Pancreas (tissue), 10 donors: ENCODE data around the gene NISCH. TPM values are rescaled to one million over a fixed set of nuclear protein-coding genes. Genes with fewer than 3 reads are reported as not detected.

Experiments used
- ATAC-seq, 4 donors: fragments of 200-7000 bp; cut with Tn5 transposase; one replicate each; pipeline versions ENCODE4 v1.8.0 to v1.9.1; 2020; ENCODE audit warnings: mild to moderate bottlenecking in 4 of 4, moderate library complexity in 4 of 4
- DNase-seq, 6 donors: peaks; one replicate each; pipeline ENCODE4 v3.0.0-alpha.2; 2020
- FAIRE-seq: peaks from 2 replicates; lab custom pipeline; 2012; peaks lifted over from hg19 to GRCh38; lab: Jason Lieb, UNC
- H3K27ac ChIP-seq, 4 donors: fragments of 200-600 bp; sonication (generic); 1 replicate in 3 of 4; 2 replicates in 1 of 4; pipeline versions ENCODE4 v1.5.0 to v1.8.0; 2020
- H3K27me3 ChIP-seq, 4 donors: fragments of 200-600 bp; one replicate each; pipeline ENCODE4 v1.8.0; 2021
- H3K36me3 ChIP-seq, 3 donors: fragments of 200-600 bp; sonication (generic) in 1 of 3; one replicate each; pipeline versions ENCODE4 v1.5.0 to v1.8.0; 2020 to 2021
- H3K4me1 ChIP-seq, 3 donors: fragments of 200-600 bp; one replicate each; pipeline ENCODE4 v1.8.0; 2021
- H3K4me3 ChIP-seq, 4 donors: fragments of 200-600 bp; sonication (generic) in 2 of 4; one replicate each; pipeline versions ENCODE4 v1.5.0 to v1.8.0; 2020 to 2021
- H3K9me3 ChIP-seq, 4 donors: fragments of 200-600 bp; one replicate each; pipeline ENCODE4 v1.8.0; 2021
- CTCF ChIP-seq, 4 donors: fragments of 200-600 bp; sonication (generic) in 3 of 4; IDR thresholded peaks; one replicate each; pipeline versions ENCODE4 v1.5.0 to v1.8.0; 2021; ENCODE audit warnings: antibody characterized with exemption in 4 of 4
- WGBS, 2 donors: extraction: QIAGEN DNeasy Blood & Tissue Kit; methylation state at CpG; one replicate each; pipeline ENCODE4 v1.1.7; 2013; 5-methylcytosine and 5-hydroxymethylcytosine counted together
- intact Hi-C, 3 donors: fragments of 100-400 bp; cut with DNase I; formaldehyde crosslinking; loops; one replicate each; pipeline versions ENCODE4 v1.11.1 to v1.14.2; 2022
- polyA plus RNA-seq, 2 donors: library from polyadenylated mRNA; stranded (reverse); fragments of 200-250 nt; gene quantifications; one replicate each; pipeline ENCODE4 v1.2.3, GENCODE V29; 2013
- total RNA-seq, 6 donors: library from RNA; stranded (reverse); fragmentation: NEBNext Ultra II Directional in 4 of 6; extraction: Animal tissue kit (Norgen Biotek cat#: 25700) in 4 of 6; gene quantifications; one replicate each; pipeline versions ENCODE4 v1.2.1 to v1.2.4, GENCODE V29; 2021 to 2023
- donor health status: healthy with polysubstance abuse.
- donor health status: DM: no; HTN: no; CAD: no; lungs with moderate emphysema.
- donor health status: DM: no; HTN: no; CAD: no.
- donor health status: control.
- donor health status: control.
- donor health status: Bipolar disorder and iron deficiency.
- donor health status: DM: yes; HTN: yes; CAD: no.
- donor health status: DM: no; HTN: no; CAD: no.
- donor health status: DM: no; HTN: no; CAD: no.
- donor health status: DM: yes; HTN: yes; CAD: no.

The NISCH gene
- total and polyA plus RNA-seq, 8 donors, result 24.4 to 109 (median 37.6) TPM

GRCh38 chr3:52446042-52446441 is 9.4 kb upstream of the NISCH start:
- DNase-seq, result no peak
- Histone ChIP-seq H3K36me3 (no peaks in the 10 kb centered on the region), H3K4me3 (no peak overlapping the region), H3K4me1 (peaks cover 0 to 14% (median 12%) of the 10 kb centered on the region in 3 donors), H3K9me3 (no peaks in the 10 kb centered on the region), H3K27me3 (no peaks in the 10 kb centered on the region), H3K27ac (no peak overlapping the region)
- WGBS, 2 donors, result 91 to 97% methylated on average over 4 of the region's 4 CpGs
- no peak for ATAC-seq
- no peak for TF ChIP-seq CTCF (IDR thresholded peaks at IDR 0.05)
- intact Hi-C loops, result no loop called here
- no peak for FAIRE-seq

GRCh38 chr3:52446631-52447511 is 8.5 kb upstream of the NISCH start:
- 39 to 40% methylated on average over 13 of the region's 13 CpGs for WGBS, 2 donors
- H3K4me3 ChIP-seq, result no peak overlapping the region
- no peaks in the 10 kb centered on the region for H3K9me3 ChIP-seq
- no peak overlapping the region for H3K27ac ChIP-seq
- H3K27me3 ChIP-seq, result no peaks in the 10 kb centered on the region
- TF ChIP-seq CTCF (IDR thresholded peaks at IDR 0.05), result peak; percentile 93 to 99 (median 97)
- H3K4me1 ChIP-seq, result peaks cover 0 to 14% (median 12%) of the 10 kb centered on the region in 3 donors
- ATAC-seq (peak in 3 of 4 donors; percentile 38 to 52 (median 48)), FAIRE-seq (no peak), DNase-seq (peak in 3 of 6 donors; percentile 57 to 75 (median 61))
- H3K36me3 ChIP-seq, result no peaks in the 10 kb centered on the region
- intact Hi-C loops, result no loop called here

- intact Hi-C loops, result no loop called here
- no peaks in the 10 kb centered on the region for H3K9me3 ChIP-seq
- no peak overlapping the region for H3K4me3 ChIP-seq
- no peaks in the 10 kb centered on the region for H3K27me3 ChIP-seq
- no peak overlapping the region for H3K27ac ChIP-seq
- DNase-seq (no peak), FAIRE-seq (no peak), ATAC-seq (no peak)
- H3K36me3 ChIP-seq, result no peaks in the 10 kb centered on the region
- no peak for TF ChIP-seq CTCF (IDR thresholded peaks at IDR 0.05)
- peaks cover 0 to 14% (median 12%) of the 10 kb centered on the region in 3 donors for H3K4me1 ChIP-seq
- WGBS, 2 donors, result 62 to 71% methylated on average over 12 of the region's 12 CpGs
Measured at GRCh38 chr3:52447512-52448355, 7.7 kb upstream of the NISCH start.

- 68% methylated on average over 11 of the region's 11 CpGs for WGBS, 2 donors
- Histone ChIP-seq H3K9me3 (no peaks in the 10 kb centered on the region), H3K4me3 (no peak overlapping the region), H3K27ac (peak overlapping the region in 3 of 4 donors; percentile 2 to 44 (median 16)), H3K27me3 (no peaks in the 10 kb centered on the region), H3K36me3 (no peaks in the 10 kb centered on the region), H3K4me1 (peaks cover 6 to 16% (median 12%) of the 10 kb centered on the region in 3 donors)
- TF ChIP-seq CTCF (IDR thresholded peaks at IDR 0.05), result no peak
- DNase-seq (peak in 2 of 6 donors; percentile 40 to 65), ATAC-seq (peak in 3 of 4 donors; percentile 3 to 10 (median 9)), FAIRE-seq (no peak)
- intact Hi-C loops, result no loop called here
Measured at GRCh38 chr3:52450489-52451236, 4.7 kb upstream of the NISCH start.
